GM19240 (cell line): Measurements from ENCODE around the gene SRPK2.
"Not testable (repeated sequence)": the region's sequence is repeated elsewhere in the genome, so short reads cannot be mapped to it uniquely, and the experiment has no call there.

Source experiments
- DNase-seq: peaks from one replicate; pipeline ENCODE4 v3.0.0; 2011; ENCODE audit warnings: low spot score; ENCODE audit not compliant: insufficient read length

Gene SRPK2

DNA sequence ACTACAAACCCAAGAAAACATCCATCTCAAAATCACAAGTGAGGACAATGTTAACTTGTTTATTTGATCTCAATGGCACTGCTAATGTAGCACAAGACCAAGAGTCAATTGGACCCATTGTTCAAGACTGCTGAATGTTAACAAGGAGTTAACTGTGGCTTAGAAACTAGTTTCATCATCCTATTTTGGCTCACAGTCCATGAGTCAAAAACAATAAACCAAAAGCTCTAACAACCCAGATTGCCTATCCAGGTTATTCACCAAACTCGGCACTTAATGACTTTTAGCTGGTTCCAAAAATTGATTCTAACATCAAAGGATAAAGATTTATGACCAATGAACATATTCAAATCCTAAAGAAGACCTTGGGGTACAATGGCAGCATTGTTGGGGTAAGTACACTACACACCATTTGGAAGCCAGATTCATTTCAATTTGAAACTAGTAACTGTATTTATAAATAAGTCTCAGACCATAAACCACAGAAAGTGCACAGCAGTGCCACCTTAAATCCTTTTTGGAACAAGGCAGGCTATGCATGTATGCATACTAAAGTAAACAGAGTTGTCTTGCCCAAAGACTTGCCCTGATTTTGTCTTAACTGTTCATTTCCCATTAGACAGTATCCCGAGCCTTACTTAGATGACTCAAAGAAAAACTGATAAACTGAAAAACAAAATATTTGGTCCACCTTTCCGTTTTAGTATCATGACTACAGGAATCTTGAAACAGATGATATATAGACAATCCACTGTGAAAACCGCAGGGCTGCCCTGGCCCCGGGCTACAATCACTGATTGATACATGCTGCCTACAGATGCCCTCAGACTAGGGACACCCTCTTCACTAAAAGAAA, 84.5 kb downstream of the SRPK2 start:
- no peak for DNase-seq

DNA sequence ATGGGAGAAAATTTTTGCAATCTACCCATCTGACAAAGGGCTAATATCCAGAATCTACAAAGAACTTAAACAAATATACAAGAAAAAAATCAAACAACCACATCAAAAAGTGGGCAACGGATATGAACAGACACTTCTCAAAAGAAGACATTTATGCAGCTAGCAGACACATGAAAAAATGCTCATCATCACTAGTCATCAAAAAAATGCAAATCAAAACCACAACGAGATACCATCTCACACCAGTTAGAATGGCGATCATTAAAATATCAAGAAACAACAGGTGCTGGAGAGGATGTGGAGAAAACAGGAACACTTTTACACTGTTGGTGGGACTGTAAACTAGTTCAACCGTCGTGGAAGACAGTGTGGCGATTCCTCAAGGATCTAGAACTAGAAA, 88.1 kb downstream of the SRPK2 start:
- not testable (repeated sequence) for DNase-seq

DNA sequence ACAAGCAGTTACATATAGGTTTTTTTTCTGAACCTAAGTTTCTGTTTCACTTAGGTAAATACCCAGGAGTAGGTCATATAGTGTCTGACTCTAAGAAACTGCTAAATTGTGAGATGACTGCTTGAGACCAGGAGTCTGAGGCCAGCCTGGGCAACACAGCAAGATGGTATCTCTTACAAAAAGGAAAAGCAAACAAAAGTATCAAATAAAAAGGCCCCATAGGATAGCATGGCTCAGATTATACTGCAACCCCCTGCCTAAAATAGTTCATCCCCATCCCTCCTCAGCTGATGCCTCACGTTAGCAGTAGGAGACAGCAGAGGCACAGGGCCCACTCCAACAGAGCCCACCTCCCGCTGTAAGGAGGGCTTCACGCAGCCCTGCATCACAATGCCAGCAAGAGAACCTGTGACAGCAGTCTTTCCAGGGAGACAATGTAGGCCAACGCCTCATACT, 90.3 kb downstream of the SRPK2 start:
- no peak for DNase-seq

- no peak for DNase-seq
Observed at GRCh38 chr7:105297985-105298384, 90.7 kb downstream of the SRPK2 start.

- DNase-seq, result no peak
Observed at GRCh38 chr7:105297309-105297708, 91.4 kb downstream of the SRPK2 start.

DNA sequence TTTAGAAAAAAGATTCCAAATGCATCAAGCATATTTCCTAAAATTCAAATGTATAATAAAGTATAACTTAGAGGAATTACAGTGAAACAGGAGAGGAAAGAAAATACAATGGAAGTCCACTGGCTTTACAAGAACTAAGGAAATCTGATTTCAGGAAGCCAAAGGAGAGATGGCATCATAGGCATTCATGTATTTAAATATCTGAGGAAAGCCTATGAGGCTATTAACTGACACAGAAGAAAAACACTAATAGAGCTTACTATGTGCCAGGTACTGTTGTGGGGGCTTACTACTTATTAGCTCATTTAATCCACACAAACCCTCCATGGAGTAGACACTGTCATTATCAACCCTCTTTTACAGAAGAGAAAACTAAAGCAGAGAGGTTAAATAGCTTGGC, 92.2 kb downstream of the SRPK2 start:
- DNase-seq, result no peak

DNA sequence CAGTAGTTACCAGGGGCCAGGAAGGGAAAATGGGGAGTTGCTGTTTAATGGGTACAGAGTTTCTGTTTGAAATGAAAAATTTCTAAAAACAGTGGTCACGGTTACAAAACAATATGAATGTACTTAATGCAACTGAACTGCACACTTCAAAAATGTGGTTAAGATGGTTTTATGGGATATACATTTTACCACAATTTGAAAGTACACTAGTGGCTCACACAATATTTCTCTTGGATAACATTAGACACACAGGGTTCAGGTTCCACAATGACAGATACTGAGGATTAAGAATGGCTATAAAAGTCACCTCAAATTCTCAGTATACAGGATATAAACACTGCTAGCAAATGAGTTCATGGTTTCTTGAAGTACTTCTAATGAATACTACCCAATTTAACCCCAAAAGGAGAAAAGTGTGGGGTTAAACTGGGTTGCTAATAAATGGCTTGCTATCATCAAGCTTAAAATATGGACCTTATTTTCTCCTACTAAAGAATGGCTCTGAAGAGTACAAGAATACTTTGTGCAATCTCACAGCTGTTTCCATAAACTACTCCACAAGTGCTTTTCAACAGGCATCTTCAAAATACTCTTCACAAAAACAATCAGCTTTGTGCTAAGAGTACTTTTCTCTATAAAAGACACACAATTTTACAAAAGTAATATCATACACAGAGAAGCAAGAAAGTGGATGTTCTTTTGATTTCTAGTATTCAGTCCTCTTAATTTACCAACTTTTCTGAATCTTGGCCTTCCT, 92.9 kb downstream of the SRPK2 start:
- no peak for DNase-seq

- not testable (repeated sequence) for DNase-seq
Observed at GRCh38 chr7:105294482-105294881, 94.2 kb downstream of the SRPK2 start.

DNA sequence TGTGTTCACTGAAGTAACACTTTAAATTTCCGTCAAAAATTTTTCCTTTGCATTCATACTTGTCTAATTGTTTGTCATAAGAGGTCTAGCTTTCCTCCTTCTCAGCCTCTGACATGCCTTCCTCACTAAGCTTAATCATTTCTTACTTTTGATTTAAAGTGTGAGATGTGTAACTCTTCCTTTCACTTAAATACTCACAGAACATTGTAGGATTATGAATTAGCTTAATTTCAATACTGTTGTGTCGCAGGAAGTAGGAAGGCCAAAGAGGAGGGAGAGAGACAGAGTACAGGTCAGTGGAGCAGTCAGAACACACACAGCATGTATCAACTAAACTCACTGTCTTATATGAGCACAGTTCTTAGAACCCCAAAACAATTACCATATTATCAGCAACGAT, 99.0 kb downstream of the SRPK2 start:
- DNase-seq, result no peak

- DNase-seq, result no peak
Observed at GRCh38 chr7:105286441-105286840, 102.3 kb downstream of the SRPK2 start.

- DNase-seq, result no peak
Observed at GRCh38 chr7:105285118-105285874, 103.4 kb downstream of the SRPK2 start.

GRCh38 chr7:105284014-105284413, 104.7 kb downstream of the SRPK2 start:
- no peak for DNase-seq

GRCh38 chr7:105281966-105282365, 106.8 kb downstream of the SRPK2 start:
- DNase-seq, result no peak

DNA sequence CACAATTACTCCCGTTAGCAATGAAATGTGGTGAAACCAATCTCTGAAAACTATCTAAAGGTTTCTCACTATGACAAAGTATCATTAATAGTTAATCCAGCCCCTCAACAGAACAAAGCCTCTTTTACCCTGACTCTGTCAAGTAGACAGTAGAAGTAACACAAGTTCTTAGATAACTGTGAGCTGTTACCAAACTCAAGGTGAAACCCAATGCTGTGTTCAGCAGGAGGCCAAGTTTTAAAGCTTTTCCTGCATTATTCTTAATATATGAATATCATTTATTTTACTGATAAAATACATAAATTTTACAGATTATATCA, 109.1 kb downstream of the SRPK2 start:
- no peak for DNase-seq

DNA sequence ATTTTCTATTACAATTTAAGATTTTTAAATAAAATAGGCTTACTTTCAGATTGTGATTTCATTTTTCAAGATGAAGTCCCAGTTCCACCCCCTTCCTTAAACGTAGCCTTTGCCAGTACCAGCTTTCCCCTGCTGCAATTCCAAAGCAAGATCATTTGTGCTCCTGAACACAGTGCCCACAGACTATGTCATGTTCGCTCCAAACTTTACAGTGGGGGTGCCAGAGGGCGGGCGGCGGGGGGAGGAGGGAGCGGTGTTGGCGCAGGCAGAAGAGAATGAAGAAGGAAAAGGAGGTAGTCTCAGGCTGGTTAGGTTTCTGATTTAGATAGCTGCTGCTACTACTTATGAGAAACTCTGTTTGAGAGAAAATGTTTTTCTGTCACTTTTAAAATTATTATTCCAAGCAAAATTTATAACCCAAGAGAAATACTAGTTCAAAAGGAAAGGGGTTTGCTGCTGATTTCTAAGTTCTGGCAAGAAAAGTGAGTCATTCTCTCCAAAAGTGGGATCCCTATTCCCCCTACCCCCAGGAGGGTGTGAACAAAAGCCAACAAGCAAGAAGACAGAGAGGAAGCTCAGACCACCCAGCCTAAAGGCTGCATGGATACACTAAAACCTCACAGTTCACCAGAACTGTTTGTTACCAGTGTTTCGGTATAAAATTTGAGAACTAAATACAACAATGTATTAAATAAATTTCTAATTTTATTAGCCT, 109.6 kb downstream of the SRPK2 start:
- DNase-seq, result no peak

DNA sequence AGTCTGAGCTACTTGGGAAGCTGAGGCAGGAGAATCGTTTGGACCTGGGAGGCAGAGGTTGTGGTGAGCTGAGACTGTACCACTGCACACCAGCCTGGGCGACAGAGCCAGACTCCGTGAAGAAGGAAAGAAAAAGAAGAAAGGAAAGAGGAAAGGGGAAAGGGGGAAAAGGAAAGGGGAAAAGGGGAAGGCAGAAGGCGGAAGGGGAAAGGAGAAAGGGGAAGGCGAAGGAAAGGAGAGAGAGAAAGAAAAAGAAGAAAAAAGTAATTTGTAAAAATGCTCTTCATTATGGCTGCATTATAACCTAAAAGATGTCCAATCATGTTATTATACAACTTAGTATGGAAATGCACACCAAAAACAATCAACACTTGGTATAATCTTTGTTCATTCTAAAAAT, 110.2 kb downstream of the SRPK2 start:
- DNase-seq, result no peak

- DNase-seq, result no peak
Observed at GRCh38 chr7:105277341-105277740, 111.4 kb downstream of the SRPK2 start.

- no peak for DNase-seq
Observed at GRCh38 chr7:105270117-105270516, 118.6 kb downstream of the SRPK2 start.

GRCh38 chr7:105269397-105269796, 119.3 kb downstream of the SRPK2 start:
- DNase-seq, result no peak

DNA sequence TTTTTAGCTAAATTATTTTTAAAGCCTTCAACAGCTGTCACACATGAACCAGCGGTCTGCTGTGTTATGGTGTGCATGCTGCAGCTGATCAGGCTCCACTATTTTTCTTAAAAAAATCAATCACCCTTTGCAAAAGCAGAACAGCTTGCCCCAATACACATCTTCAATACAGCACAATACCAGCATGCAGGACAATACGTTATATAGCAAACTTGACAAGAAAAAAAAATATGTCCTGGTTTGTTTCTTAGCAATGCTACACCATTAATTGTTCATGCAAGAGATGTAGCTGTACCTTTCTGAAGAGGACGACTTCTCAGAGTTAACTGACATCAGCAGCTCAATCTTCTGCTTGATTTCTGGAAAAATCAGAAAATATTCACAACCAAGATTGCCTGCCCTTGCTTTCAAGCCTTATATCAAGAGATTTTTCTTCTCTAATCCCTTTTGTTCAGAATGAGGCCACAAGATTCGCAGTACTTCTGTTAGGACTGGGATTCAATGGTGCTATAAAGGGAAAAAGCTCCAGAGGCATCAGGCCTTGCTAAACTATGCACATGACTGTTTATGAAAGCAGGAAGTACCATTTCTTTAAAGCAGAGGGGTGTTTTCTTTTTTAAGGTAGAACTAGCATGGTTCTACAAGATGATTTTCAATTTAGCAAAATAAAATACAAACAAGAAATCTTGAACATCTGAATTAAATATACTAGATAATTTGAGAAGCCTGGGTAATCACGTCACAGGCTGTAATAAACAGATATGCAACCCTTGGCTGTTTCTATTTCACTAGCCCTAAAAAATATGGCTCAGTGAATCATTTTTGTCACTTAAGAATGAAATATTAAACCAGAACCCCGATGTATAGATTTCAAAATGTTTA, 120.0 kb downstream of the SRPK2 start:
- DNase-seq, result no peak
